Vagina (tissue), 2 donors: ENCODE measurements around the gene THEM5. TPM values are rescaled to one million over a fixed set of nuclear protein-coding genes. Genes with fewer than 3 reads are reported as not detected.

Experiments
- DNase-seq, 2 donors: peaks; one replicate each; pipeline ENCODE4 v3.0.0-alpha.2; 2017; ENCODE audit errors: extremely low spot score in 2 of 2
- H3K27ac ChIP-seq: fragments of 200-600 bp; sonication (generic); one replicate; pipeline ENCODE4 v1.5.1; 2019
- H3K27me3 ChIP-seq: fragments of 200-600 bp; sonication (generic); one replicate; pipeline ENCODE4 v1.5.1; 2019
- H3K36me3 ChIP-seq, 2 donors: fragments of 200-600 bp; sonication (generic); one replicate each; pipeline ENCODE4 v1.5.1; 2017 to 2019
- H3K4me1 ChIP-seq: fragments of 200-600 bp; sonication (generic); one replicate; pipeline ENCODE4 v1.5.1; 2019
- H3K4me3 ChIP-seq, 2 donors: fragments of 200-600 bp; sonication (generic); 1 replicate in 1 of 2; 2 replicates in 1 of 2; pipeline ENCODE4 v1.5.1; 2016 to 2019
- H3K9me3 ChIP-seq: fragments of 200-600 bp; sonication (generic); one replicate; pipeline ENCODE4 v1.5.1; 2019
- CTCF ChIP-seq, 3 experiments: fragments of 450-650 bp in 2 of 3; fragments of 200-600 bp in 1 of 3; sonication (generic) in 1 of 3; IDR thresholded peaks; one replicate each; pipeline ENCODE4 v1.5.1; 2017 to 2019; ENCODE audit warnings: antibody characterized with exemption in 3 of 3, mild to moderate bottlenecking in 2 of 3, moderate library complexity in 2 of 3
- POLR2A ChIP-seq, 2 donors: fragments of 450-650 bp; IDR thresholded peaks; one replicate each; pipeline ENCODE4 v1.6.1; 2017; ENCODE audit warnings: antibody characterized with exemption in 2 of 2, mild to moderate bottlenecking in 2 of 2, moderate library complexity in 2 of 2
- POLR2AphosphoS5 ChIP-seq, 2 donors: sonication (generic); formaldehyde crosslinking; IDR thresholded peaks; one replicate each; pipeline ENCODE4 v1.9.0; 2017; ENCODE audit warnings: antibody characterized with exemption in 2 of 2, mild to moderate bottlenecking in 2 of 2, low read depth in 1 of 2; ENCODE audit not compliant: insufficient read depth in 1 of 2
- intact Hi-C: fragments of 100-400 bp; cut with DNase I; formaldehyde crosslinking; loops from one replicate; pipeline ENCODE4 v1.15.1; 2023
- total RNA-seq: library from RNA; depleted of rRNA; stranded (reverse); fragments of >200 nt; gene quantifications from one replicate; pipeline ENCODE4 v1.2.3, GENCODE V29; 2016

THEM5 gene
- total RNA-seq, 1 donor from 2014 or later: 0.98 TPM

- no peak for DNase-seq
- H3K36me3 ChIP-seq: no peaks in the 10 kb centered on the region
- H3K27ac ChIP-seq: no peak overlapping the region
- intact Hi-C loops: no loop called here
- H3K9me3 ChIP-seq: no peaks in the 10 kb centered on the region
- TF ChIP-seq POLR2AphosphoS5 (IDR thresholded peaks at IDR 0.05; ENCODE audit: insufficient read depth in 1 of 2, low read depth in 1 of 2) (no peak), POLR2A (IDR thresholded peaks at IDR 0.05) (no peak), CTCF (IDR thresholded peaks at IDR 0.05) (no peak)
- H3K4me3 ChIP-seq: no peak overlapping the region
- no peaks in the 10 kb centered on the region for H3K4me1 ChIP-seq
- no peaks in the 10 kb centered on the region for H3K27me3 ChIP-seq
Measured at GRCh38 chr1:151811181-151811580, 42.3 kb downstream of the THEM5 start.

GRCh38 chr1:151809985-151810556 lies 43.4 kb downstream of the THEM5 start:
- H3K27ac ChIP-seq: no peak overlapping the region
- H3K9me3 ChIP-seq: no peaks in the 10 kb centered on the region
- no peak for DNase-seq
- H3K4me3 ChIP-seq: no peak overlapping the region
- no peaks in the 10 kb centered on the region for H3K36me3 ChIP-seq
- H3K27me3 ChIP-seq: no peaks in the 10 kb centered on the region
- no peaks in the 10 kb centered on the region for H3K4me1 ChIP-seq
- TF ChIP-seq CTCF (IDR thresholded peaks at IDR 0.05): no peak
- no peak for TF ChIP-seq POLR2AphosphoS5 (IDR thresholded peaks at IDR 0.05; ENCODE audit: insufficient read depth in 1 of 2, low read depth in 1 of 2)
- no peak for TF ChIP-seq POLR2A (IDR thresholded peaks at IDR 0.05)
- intact Hi-C loops: no loop called here

- no peak for DNase-seq
- no peaks in the 10 kb centered on the region for H3K9me3 ChIP-seq
- H3K4me1 ChIP-seq: no peaks in the 10 kb centered on the region
- no peaks in the 10 kb centered on the region for H3K36me3 ChIP-seq
- intact Hi-C loops: no loop called here
- no peak overlapping the region for H3K27ac ChIP-seq
- no peak overlapping the region for H3K4me3 ChIP-seq
- H3K27me3 ChIP-seq: no peaks in the 10 kb centered on the region
- TF ChIP-seq POLR2AphosphoS5 (IDR thresholded peaks at IDR 0.05; ENCODE audit: insufficient read depth in 1 of 2, low read depth in 1 of 2) (no peak), CTCF (IDR thresholded peaks at IDR 0.05) (no peak), POLR2A (IDR thresholded peaks at IDR 0.05) (no peak)
Measured at GRCh38 chr1:151809290-151809984, 44.1 kb downstream of the THEM5 start.

- no peaks in the 10 kb centered on the region for H3K9me3 ChIP-seq
- TF ChIP-seq POLR2AphosphoS5 (IDR thresholded peaks at IDR 0.05; ENCODE audit: insufficient read depth in 1 of 2, low read depth in 1 of 2): no peak
- TF ChIP-seq POLR2A (IDR thresholded peaks at IDR 0.05): no peak
- TF ChIP-seq CTCF (IDR thresholded peaks at IDR 0.05): no peak
- intact Hi-C loops: no loop called here
Measured at GRCh38 chr1:151807766-151808165, 45.7 kb downstream of the THEM5 start.

GRCh38 chr1:151807131-151807530 lies 46.4 kb downstream of the THEM5 start:
- Histone ChIP-seq H3K36me3 (no peaks in the 10 kb centered on the region), H3K9me3 (no peaks in the 10 kb centered on the region), H3K4me1 (no peaks in the 10 kb centered on the region), H3K4me3 (no peak overlapping the region), H3K27ac (no peak overlapping the region), H3K27me3 (no peaks in the 10 kb centered on the region)
- DNase-seq: no peak
- intact Hi-C loops: no loop called here
- TF ChIP-seq POLR2A (IDR thresholded peaks at IDR 0.05): no peak
- TF ChIP-seq POLR2AphosphoS5 (IDR thresholded peaks at IDR 0.05; ENCODE audit: insufficient read depth in 1 of 2, low read depth in 1 of 2): no peak

More at GRCh38 chr1:151807766-151808165, 45.7 kb downstream of the THEM5 start:
- Histone ChIP-seq H3K27me3 (no peaks in the 10 kb centered on the region), H3K36me3 (no peaks in the 10 kb centered on the region), H3K27ac (no peak overlapping the region), H3K4me1 (no peaks in the 10 kb centered on the region), H3K4me3 (no peak overlapping the region)
- no peak for DNase-seq
